Measurements from ENCODE around the gene EIF3D.

The EIF3D gene

GRCh38 chr22:36561291-36561811 is 32.4 kb upstream of the EIF3D start:
- H3K4me3 ChIP-seq (ENCODE audit: low read depth, low read length) = no peak overlapping the region
- no peak for DNase-seq
- no peak for TF ChIP-seq CTCF (IDR thresholded peaks at IDR 0.05; ENCODE audit: low read depth, low read length)
- H3K9me3 ChIP-seq (ENCODE audit: severe bottlenecking) = no peaks in the 10 kb centered on the region
- H3K27me3 ChIP-seq (ENCODE audit: insufficient read depth, low read depth, severe bottlenecking) = peaks cover 79% of the 10 kb centered on the region
- no peaks in the 10 kb centered on the region for H3K36me3 ChIP-seq
- H3K27ac ChIP-seq = no peak overlapping the region

GRCh38 chr22:36560001-36560400 is 31.0 kb upstream of the EIF3D start:
- H3K9me3 ChIP-seq (ENCODE audit: severe bottlenecking) = no peaks in the 10 kb centered on the region
- H3K27me3 ChIP-seq (ENCODE audit: insufficient read depth, low read depth, severe bottlenecking) = peaks cover 73% of the 10 kb centered on the region
- H3K4me3 ChIP-seq (ENCODE audit: low read depth, low read length) = no peak overlapping the region
- no peak for TF ChIP-seq CTCF (IDR thresholded peaks at IDR 0.05; ENCODE audit: low read depth, low read length)
- H3K36me3 ChIP-seq = no peaks in the 10 kb centered on the region
- no peak for DNase-seq
- no peak overlapping the region for H3K27ac ChIP-seq

GRCh38 chr22:36554098-36554497 is 25.1 kb upstream of the EIF3D start:
- DNase-seq = no peak
- Histone ChIP-seq H3K27ac (no peak overlapping the region), H3K9me3 (ENCODE audit: severe bottlenecking) (no peaks in the 10 kb centered on the region), H3K4me3 (ENCODE audit: low read depth, low read length) (no peak overlapping the region), H3K36me3 (no peaks in the 10 kb centered on the region), H3K27me3 (ENCODE audit: insufficient read depth, low read depth, severe bottlenecking) (peaks cover 73% of the 10 kb centered on the region)
- TF ChIP-seq CTCF (IDR thresholded peaks at IDR 0.05; ENCODE audit: low read depth, low read length) = no peak

GRCh38 chr22:36552289-36552688 is 23.3 kb upstream of the EIF3D start:
- no peak for DNase-seq
- H3K27me3 ChIP-seq (ENCODE audit: insufficient read depth, low read depth, severe bottlenecking) = peaks cover 73% of the 10 kb centered on the region
- no peak overlapping the region for H3K27ac ChIP-seq
- no peak for TF ChIP-seq CTCF (IDR thresholded peaks at IDR 0.05; ENCODE audit: low read depth, low read length)
- no peaks in the 10 kb centered on the region for H3K36me3 ChIP-seq
- H3K9me3 ChIP-seq (ENCODE audit: severe bottlenecking) = no peaks in the 10 kb centered on the region
- H3K4me3 ChIP-seq (ENCODE audit: low read depth, low read length) = no peak overlapping the region

GRCh38 chr22:36550701-36551495 is 21.9 kb upstream of the EIF3D start:
- no peak overlapping the region for H3K27ac ChIP-seq
- H3K4me3 ChIP-seq (ENCODE audit: low read depth, low read length) = no peak overlapping the region
- no peaks in the 10 kb centered on the region for H3K9me3 ChIP-seq (ENCODE audit: severe bottlenecking)
- no peak for DNase-seq
- H3K36me3 ChIP-seq = no peaks in the 10 kb centered on the region
- peaks cover 71% of the 10 kb centered on the region for H3K27me3 ChIP-seq (ENCODE audit: insufficient read depth, low read depth, severe bottlenecking)
- no peak for TF ChIP-seq CTCF (IDR thresholded peaks at IDR 0.05; ENCODE audit: low read depth, low read length)

Data from WERI-Rb-1 (cell line).